HL-60 (cell line): ENCODE results near the gene PTPRG.

ENCODE experiments used
- GABPA ChIP-seq: IDR thresholded peaks from 2 replicates; pipeline ENCODE4 v1.6.1; 2012; ENCODE audit warnings: low read depth
- POLR2AphosphoS5 ChIP-seq: IDR thresholded peaks from 2 replicates; pipeline ENCODE4 v1.6.1; 2012; ENCODE audit warnings: low read depth
- REST ChIP-seq: IDR thresholded peaks from 2 replicates; pipeline ENCODE4 v1.6.1; 2012; ENCODE audit warnings: low read depth; ENCODE audit not compliant: insufficient replicate concordance
- TF ChIP-seq, protein P1 (sequence below): IDR thresholded peaks from one replicate; pipeline ENCODE4 v1.5.1; 2011; ENCODE audit warnings: low read length, control low read depth, inconsistent platforms; ENCODE audit not compliant: insufficient read depth

DNA sequence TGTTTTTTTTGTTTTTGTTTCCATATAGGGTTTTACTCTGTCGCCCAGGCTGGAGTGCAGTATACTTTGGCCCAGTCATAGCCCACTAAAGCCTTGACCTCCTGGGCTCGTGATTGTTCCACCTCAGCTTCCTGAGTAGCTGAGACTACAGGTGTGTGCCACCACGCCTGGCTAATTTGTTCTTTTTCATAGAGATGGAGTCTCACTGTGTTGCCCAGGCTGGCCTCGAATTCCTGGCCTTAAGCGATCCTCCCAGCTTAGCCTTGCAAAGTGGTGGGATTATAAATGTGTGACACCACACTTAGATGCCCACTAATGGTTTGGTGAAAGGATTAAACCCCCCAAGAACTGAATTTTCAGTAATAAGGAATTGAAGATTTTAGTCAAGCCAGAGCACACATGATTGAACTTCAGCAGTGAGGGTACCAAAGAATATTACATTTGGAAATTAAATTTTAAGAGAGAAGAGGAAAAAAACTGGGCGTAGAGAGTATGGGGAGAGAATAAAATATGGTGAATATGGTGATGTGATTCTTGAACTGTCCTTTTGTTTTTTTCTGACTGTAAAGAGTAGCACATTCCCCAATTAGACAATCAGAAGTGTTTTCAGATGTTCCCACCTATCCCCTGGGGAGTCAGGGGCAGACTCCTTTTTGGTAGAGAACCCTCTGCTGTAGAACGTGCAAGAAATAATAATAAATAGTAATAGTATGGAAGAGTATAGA lies 208.1 kb downstream of the PTPRG start:
- TF ChIP-seq POLR2AphosphoS5: no peak
- TF ChIP-seq REST: no peak
- no peak for TF ChIP-seq GABPA
- TF ChIP-seq, protein P1, sequence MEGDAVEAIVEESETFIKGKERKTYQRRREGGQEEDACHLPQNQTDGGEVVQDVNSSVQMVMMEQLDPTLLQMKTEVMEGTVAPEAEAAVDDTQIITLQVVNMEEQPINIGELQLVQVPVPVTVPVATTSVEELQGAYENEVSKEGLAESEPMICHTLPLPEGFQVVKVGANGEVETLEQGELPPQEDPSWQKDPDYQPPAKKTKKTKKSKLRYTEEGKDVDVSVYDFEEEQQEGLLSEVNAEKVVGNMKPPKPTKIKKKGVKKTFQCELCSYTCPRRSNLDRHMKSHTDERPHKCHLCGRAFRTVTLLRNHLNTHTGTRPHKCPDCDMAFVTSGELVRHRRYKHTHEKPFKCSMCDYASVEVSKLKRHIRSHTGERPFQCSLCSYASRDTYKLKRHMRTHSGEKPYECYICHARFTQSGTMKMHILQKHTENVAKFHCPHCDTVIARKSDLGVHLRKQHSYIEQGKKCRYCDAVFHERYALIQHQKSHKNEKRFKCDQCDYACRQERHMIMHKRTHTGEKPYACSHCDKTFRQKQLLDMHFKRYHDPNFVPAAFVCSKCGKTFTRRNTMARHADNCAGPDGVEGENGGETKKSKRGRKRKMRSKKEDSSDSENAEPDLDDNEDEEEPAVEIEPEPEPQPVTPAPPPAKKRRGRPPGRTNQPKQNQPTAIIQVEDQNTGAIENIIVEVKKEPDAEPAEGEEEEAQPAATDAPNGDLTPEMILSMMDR: no peak
